Measurements from ENCODE around the gene SCAMP2.

The SCAMP2 gene

GRCh38 chr15:74896316-74896715, 23.2 kb upstream of the SCAMP2 start:
- TF ChIP-seq GATA3 (IDR thresholded peaks at IDR 0.05; ENCODE audit: low read depth, low read length) (no peak), GATA2 (IDR thresholded peaks at IDR 0.05; ENCODE audit: low read depth, low read length) (no peak)

- TF ChIP-seq GATA3 (IDR thresholded peaks at IDR 0.05; ENCODE audit: low read depth, low read length), result no peak
- TF ChIP-seq GATA2 (IDR thresholded peaks at IDR 0.05; ENCODE audit: low read depth, low read length), result no peak
These were observed 22.7 kb upstream of the SCAMP2 start for GRCh38 chr15:74895830-74896229.

GRCh38 chr15:74893627-74894026, 20.5 kb upstream of the SCAMP2 start:
- TF ChIP-seq GATA2 (IDR thresholded peaks at IDR 0.05; ENCODE audit: low read depth, low read length) (no peak), GATA3 (IDR thresholded peaks at IDR 0.05; ENCODE audit: low read depth, low read length) (no peak)

GRCh38 chr15:74892931-74893330, 19.8 kb upstream of the SCAMP2 start:
- no peak for TF ChIP-seq GATA3 (IDR thresholded peaks at IDR 0.05; ENCODE audit: low read depth, low read length)
- no peak for TF ChIP-seq GATA2 (IDR thresholded peaks at IDR 0.05; ENCODE audit: low read depth, low read length)

- no peak for TF ChIP-seq GATA2 (IDR thresholded peaks at IDR 0.05; ENCODE audit: low read depth, low read length)
- no peak for TF ChIP-seq GATA3 (IDR thresholded peaks at IDR 0.05; ENCODE audit: low read depth, low read length)
These were observed 19.1 kb upstream of the SCAMP2 start for GRCh38 chr15:74892313-74892712.

- TF ChIP-seq GATA3 (IDR thresholded peaks at IDR 0.05; ENCODE audit: low read depth, low read length), result no peak
- TF ChIP-seq GATA2 (IDR thresholded peaks at IDR 0.05; ENCODE audit: low read depth, low read length), result no peak
These were observed 18.3 kb upstream of the SCAMP2 start for GRCh38 chr15:74891469-74891868.

- no peak for TF ChIP-seq GATA2 (IDR thresholded peaks at IDR 0.05; ENCODE audit: low read depth, low read length)
- no peak for TF ChIP-seq GATA3 (IDR thresholded peaks at IDR 0.05; ENCODE audit: low read depth, low read length)
These were observed 17.4 kb upstream of the SCAMP2 start for GRCh38 chr15:74890665-74890960.

- no peak for TF ChIP-seq GATA3 (IDR thresholded peaks at IDR 0.05; ENCODE audit: low read depth, low read length)
These were observed 16.9 kb upstream of the SCAMP2 start, which contains the start of gene MPI for GRCh38 chr15:74889883-74890664. MPI (plus strand) TSS chr15:74890042; CDS start chr15:74890074, 32 bp downstream.

GRCh38 chr15:74889390-74889882, 16.3 kb upstream of the SCAMP2 start:
- TF ChIP-seq GATA2 (IDR thresholded peaks at IDR 0.05; ENCODE audit: low read depth, low read length) (no peak), GATA3 (IDR thresholded peaks at IDR 0.05; ENCODE audit: low read depth, low read length) (no peak)

GRCh38 chr15:74888716-74889115, 15.6 kb upstream of the SCAMP2 start:
- TF ChIP-seq GATA2 (IDR thresholded peaks at IDR 0.05; ENCODE audit: low read depth, low read length) (no peak), GATA3 (IDR thresholded peaks at IDR 0.05; ENCODE audit: low read depth, low read length) (no peak)

GRCh38 chr15:74885461-74885860, 12.3 kb upstream of the SCAMP2 start:
- TF ChIP-seq GATA2 (IDR thresholded peaks at IDR 0.05; ENCODE audit: low read depth, low read length) (no peak), GATA3 (IDR thresholded peaks at IDR 0.05; ENCODE audit: low read depth, low read length) (no peak)

- TF ChIP-seq GATA3 (IDR thresholded peaks at IDR 0.05; ENCODE audit: low read depth, low read length) (no peak), GATA2 (IDR thresholded peaks at IDR 0.05; ENCODE audit: low read depth, low read length) (no peak)
These were observed 11.5 kb upstream of the SCAMP2 start for GRCh38 chr15:74884428-74885223.

GRCh38 chr15:74882528-74882927, 9.4 kb upstream of the SCAMP2 start:
- TF ChIP-seq GATA3 (IDR thresholded peaks at IDR 0.05; ENCODE audit: low read depth, low read length), result no peak
- TF ChIP-seq GATA2 (IDR thresholded peaks at IDR 0.05; ENCODE audit: low read depth, low read length), result no peak

- no peak for TF ChIP-seq GATA3 (IDR thresholded peaks at IDR 0.05; ENCODE audit: low read depth, low read length)
- TF ChIP-seq GATA2 (IDR thresholded peaks at IDR 0.05; ENCODE audit: low read depth, low read length), result no peak
These were observed 5.1 kb upstream of the SCAMP2 start for GRCh38 chr15:74878273-74878672.
